Measurements from ENCODE around the gene CCNK.

CCNK gene

DNA sequence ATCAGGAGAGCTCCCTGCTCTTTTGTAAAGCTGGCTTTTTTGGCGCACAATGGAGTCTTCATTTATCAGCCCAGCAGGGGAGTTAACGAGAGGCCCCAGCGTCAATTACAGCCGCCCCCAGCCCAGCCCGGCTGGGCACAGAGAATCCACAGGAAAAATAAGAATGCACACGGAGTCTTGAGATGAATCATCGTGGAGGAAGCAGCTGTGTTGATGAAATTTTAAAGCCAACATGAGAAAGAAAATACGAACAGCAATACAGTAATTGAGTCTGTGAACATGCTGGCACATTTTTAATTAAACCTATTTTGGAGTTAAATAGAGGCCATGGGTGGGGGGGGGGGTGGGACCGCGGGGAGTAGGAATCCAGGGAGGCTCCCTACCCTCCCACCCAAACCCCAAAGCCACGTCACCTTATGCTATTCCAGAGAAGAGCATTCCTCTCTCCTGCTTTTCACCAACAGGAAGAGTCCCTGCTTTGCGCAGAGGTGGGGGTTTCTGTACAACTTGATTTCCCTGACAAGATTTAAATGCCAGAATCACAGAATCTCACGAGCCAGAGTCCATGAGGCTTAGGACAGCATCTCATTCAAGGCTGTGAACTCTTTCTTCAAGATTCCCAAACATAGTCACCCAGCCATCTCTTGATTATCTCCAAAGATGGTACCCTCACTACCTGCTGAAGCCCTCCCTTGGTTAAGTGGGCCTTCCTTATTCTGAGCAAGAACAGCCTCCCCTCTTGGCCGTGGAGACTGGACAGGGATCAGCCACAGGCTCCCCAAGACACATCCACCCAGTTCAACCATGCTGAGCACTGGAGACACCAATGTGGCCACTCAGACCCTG is 50.3 kb downstream of the CCNK start:
- in situ Hi-C loops (cut with MboI; ENCODE audit: low sequenced_read_pairs) = no loop called here

DNA sequence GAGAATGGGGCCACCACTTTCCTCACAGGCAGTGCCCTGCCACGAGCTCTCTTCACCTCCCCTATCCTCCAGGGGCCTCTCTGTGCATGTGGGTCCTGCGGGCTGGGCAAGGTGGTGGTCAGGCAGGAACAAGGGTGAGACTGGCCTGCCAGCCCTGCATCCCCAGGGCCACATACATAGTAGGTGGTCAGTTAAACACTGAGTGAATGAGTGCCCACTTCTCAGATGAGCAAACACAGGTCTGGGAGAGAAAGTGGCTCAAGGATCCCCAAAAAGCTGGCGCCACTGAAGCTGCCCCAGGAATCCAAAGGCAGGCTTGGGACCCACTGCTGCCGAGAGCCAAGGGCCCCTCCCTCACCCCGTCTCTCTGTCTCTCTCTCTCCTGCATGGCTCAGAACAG is 51.1 kb downstream of the CCNK start:
- in situ Hi-C loops (cut with MboI; ENCODE audit: low sequenced_read_pairs) = no loop called here

DNA sequence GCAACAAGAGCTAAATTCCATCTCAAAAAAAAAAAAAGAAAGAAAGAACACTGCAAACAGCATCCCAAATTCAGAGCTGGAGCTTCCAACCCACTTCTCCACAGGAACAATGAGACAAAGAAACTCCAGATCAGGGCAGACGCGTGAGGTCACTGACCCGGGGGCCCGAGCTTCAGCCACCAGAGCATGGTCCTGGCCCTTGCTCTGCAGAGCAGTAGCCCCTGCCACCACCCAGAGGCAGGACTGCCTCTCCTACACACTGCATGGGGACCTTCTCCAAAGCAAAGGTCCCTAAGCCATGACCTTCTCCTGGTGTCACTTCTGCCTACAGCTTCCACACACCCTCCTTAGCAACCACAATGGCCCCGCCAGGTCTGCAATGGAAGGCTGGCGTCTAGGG is 53.1 kb downstream of the CCNK start:
- in situ Hi-C loops (cut with MboI; ENCODE audit: low sequenced_read_pairs) = no loop called here

DNA sequence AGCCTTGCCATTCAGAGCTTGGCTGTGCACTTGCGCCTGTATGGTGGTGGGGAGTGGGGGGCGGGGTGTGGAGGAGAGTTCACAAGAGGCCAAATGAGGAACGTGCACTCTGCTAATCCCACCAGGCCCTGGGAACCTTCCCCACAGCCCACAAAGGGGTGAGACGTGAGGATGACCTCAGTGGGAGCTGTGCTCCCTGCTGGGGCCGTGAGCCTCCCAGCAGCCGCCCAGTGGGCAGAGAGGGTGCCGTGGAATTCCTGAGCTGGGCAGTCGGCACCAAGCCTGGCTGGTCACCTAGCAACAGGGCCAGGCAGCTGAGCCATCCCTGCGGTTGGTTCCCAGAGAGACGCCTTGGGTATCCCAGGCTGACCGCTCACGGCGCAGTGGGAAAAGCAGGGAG is 53.7 kb downstream of the CCNK start:
- in situ Hi-C loops (cut with MboI; ENCODE audit: low sequenced_read_pairs) = no loop called here

DNA sequence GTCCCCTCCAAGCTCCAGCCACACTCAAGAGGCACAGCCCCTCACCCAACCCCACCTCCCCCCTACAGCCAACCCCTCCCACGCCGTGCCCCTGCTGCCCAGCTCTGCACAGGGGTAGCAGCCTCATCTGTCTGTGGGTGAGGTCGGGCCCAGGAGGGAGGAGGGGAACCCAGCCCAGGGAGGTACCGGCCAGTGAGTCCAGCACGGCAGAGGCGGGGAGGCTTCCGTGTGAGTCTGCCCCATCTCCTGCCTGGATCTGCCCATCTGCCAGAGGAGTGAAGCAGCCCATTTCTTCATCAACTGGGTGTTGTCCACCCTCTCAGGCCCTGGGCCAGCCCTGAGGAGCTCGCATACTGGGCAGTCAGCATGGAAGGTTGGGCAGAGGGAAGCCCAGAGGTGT is 54.2 kb downstream of the CCNK start:
- in situ Hi-C loops (cut with MboI; ENCODE audit: low sequenced_read_pairs) = no loop called here

DNA sequence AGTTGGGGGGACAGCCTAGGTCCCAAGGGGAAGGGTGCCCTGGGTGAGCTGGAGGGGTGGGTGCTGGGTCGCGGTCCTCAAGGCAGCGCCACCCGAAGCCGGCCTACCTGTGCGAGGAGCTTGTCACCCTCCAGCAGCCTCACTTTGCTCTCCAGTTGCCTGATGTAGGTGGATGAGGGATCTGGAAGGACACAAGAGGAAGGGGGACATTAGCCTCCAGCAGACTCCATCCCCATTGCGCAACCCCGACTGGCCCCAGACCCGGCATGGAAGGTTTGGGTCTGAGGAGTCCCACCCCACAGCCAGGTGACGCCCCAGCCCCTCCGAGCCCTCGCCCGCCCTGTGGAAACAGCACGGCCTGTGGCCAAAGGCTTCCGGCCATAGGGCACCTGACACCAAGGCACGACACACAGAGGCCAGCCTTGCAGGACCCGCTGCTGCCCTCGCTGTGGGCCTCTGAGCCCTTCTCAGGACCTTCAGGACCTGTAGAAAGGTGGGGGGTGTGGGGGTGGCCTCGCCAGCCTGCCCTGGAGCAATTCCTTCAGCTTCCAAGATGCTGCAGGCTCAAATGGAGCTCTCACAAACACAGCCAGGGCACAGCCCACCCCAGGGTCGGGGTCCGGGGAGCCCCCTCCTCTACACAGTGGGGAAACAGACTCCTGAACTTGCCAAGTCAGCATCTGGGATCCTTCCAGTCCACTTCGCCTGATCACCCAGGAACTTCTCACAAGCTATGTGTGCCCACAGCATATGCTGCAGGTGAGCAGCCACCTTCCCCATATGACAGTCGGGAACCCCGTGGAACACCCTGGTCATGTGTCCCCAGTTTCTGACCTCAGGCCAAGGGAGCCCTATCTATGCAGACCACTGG is 54.9 kb downstream of the CCNK start:
- in situ Hi-C loops (cut with MboI; ENCODE audit: low sequenced_read_pairs) = no loop called here

DNA sequence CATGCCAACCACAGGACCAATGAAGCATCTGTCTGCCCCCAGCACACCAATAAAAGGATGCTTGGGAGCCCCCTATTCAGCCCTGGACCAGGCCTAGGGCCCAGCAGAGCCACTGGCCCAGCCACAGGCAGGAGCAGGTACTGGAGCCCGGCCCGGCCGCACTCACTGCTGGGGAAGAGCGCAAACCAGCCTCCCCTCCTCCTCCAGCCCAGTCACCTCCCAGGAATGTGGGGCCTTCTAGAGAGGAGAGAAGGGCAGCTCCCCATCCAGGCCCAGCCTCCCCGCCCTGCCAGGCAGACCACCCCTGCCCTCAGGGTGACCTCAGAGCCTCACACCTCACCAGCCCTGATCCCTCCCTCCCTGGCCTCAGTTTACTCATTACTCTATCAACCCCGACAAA is 56.2 kb downstream of the CCNK start:
- in situ Hi-C loops (cut with MboI; ENCODE audit: low sequenced_read_pairs) = no loop called here

DNA sequence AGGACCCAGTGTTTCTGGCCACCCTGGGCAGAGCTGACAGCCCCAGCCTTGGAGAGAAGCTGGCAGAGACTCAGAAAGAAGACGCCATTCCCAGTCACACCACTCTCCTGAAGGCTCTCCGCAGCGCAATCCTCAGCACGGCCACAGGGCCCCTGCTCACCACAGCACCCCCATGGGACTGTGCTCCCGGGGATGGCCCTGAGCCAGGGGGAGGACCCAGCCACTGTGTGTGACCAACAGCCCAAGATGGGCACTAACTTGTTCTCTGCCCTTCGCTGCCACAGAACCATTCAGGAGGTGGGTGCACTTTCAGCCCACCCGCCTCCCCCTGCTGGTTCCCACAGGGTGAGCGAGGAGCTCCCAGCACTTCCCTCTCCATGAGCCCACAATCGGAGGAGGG is 57.1 kb downstream of the CCNK start:
- in situ Hi-C loops (cut with MboI; ENCODE audit: low sequenced_read_pairs) = no loop called here

DNA sequence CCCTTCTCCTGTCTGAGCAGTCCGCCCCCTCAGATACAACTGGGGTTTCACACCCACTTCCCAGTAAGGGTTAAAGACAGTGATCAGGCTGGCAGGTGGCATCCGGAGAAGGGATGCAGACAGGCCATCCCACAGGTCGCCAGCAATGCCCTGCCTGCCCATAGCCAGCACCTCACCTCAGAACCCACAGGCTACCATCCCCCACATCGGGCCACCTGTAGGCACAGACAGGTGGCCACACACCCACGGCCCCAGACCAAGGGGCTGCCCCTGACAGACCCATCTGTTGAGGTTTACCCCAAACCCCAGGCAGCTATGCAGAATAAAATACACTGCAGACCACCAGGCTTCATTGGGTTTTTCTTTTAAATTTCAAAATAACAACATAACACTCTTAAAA is 57.5 kb downstream of the CCNK start:
- in situ Hi-C loops (cut with MboI; ENCODE audit: low sequenced_read_pairs) = no loop called here

DNA sequence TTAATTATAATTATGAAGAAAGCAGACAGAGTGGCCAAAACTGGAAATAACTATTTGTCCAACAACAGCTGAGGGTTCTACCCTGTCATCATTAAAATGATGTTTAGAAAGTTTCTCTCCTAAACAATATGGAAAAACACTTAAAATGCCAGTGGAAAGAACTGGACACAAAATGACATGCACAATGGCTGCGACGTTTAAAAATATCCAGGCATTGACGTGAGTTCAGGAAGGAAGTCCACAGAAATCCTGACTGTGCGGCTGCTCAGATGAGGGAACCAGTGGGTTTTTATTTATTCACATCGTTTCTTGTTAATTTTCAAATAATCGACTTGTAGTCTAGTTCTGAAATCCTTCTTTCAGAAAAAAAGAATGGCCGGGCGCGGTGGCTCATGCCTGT is 58.3 kb downstream of the CCNK start:
- in situ Hi-C loops (cut with MboI; ENCODE audit: low sequenced_read_pairs) = no loop called here

DNA sequence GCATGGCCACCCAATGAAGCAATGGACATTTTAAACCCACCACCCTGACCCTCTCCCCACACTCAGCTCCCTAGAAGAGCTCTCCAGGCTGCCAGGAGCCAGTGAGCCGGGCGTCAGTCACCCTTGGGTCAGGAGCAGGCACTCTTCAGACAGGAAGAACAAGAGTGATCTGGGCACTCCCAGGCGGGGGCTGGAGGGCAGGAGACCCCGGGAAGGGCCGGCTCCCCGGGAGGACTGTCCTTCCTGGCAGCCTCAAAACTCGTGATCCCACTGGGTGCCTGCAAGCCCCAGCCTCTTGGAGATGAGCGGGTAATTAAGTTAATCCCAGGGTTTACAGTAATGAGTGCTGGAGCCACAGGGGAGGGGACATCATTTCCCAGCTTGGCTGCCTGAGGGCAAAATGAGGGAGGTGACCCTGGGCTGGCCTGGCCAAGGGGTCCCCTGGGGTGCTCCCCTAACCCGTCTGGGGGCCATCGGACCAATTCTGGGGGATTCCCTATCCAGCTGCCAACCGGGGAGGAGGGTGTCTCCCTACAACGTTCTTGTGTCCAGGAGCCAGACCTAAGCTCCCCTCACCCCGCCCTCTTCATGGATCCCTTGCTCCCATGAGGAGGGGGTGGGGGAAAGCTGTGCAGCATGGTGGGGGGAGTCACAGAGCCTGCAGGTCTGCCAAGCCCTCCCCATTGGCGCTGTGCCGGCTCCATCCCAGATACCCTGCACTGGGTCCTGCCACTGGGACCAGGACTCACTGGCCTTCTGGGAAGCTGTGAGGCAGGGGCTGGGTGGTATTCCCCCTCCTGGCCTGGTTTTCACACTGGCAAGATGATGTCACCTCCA is 59.2 kb downstream of the CCNK start:
- in situ Hi-C loops (cut with MboI; ENCODE audit: low sequenced_read_pairs) = no loop called here

DNA sequence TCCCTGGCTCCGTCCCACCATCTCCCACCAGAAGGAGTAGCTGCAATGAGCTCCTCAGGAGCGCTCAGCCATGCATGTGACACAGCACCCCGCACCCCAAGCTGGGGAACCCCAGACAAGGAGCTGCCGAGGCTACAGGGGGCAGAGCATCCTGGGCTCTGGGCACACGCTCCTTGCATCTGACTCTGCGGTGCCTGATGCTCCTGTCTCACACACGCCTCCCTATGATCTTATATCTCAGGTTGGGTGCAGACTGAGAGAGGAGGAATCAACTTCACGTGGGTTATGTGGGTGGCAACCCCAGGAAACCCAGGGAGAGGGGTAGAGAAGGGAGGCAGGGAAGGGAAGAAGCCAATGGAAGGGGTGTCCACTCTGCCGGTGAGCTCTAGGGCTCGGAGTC is 60.0 kb downstream of the CCNK start:
- in situ Hi-C loops (cut with MboI; ENCODE audit: low sequenced_read_pairs) = no loop called here

DNA sequence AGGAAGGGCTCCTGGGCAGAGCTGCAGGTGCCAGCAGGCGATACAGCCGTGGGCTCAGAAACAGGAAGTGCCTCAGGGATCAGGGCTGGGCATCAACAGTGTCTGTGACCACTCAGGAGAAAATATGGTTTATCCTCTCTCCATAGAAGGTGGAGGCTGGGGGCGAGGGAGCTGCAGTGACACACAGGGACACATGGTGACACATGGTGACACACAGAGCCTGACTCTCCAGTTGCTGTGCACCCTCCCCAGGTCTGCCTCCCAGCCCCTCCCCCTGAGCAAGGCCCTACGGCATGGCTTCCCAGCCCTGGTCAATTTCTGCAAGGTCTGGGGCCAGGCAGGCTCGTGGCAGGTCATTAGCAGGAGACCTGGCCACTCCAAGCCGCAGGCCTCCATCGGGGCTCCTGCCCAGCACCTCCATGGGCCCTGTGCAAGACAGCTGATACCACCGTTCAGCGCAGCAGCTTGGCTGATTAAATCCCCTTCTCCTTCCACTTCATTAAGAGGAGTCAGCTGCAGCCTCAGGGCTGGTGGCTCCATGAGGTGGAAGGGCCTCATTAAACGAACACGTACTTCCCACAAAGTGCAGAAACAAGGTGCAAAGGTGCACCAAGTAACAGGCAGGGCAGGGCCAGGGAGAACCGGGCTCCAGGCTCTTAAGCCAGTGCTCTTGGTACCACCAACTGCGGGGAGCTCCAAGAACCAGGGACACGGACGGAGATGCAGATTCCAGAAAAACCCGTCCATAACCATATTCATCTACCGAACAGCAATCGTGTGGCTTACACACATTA is 60.7 kb downstream of the CCNK start:
- in situ Hi-C loops (cut with MboI; ENCODE audit: low sequenced_read_pairs) = no loop called here

DNA sequence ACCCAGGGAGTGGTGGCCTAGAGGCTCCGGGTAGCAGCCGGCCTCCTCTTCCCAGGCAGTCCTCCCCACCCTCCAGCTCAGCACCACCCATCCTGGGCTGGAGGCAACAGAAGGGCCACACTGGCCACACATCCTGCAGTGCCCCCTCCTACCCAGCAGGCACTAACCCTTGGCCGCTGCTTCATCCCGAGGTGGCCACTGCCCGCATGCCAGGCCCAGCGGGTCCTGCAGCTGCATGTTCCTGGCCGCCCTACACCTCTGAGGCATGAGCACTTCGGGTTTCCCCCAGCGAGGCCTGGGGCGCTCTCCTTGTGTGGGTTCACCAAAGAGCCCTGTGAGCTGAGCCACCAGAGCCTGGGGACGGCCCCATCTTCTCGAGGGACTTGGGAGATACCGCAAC is 61.4 kb downstream of the CCNK start:
- in situ Hi-C loops (cut with MboI; ENCODE audit: low sequenced_read_pairs) = no loop called here

DNA sequence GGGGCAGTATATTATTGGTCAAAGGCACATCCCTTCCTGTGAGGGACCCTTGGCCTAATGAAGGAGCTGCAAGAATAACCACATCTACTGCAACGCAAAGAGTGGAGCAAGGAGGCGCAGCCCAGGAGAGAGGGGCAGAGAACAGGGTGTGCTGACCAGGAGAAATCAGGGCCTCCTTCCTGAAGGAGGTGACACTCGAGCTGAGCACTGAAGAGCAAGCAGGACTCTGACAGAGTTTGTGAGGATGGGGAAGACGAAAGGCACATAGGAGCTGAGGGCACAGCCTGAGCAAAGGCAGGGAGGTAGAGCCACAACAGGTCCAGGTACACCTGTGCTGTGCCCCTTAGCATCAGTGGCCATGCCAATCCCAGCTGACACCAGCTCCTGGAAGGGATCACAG is 62.2 kb downstream of the CCNK start:
- in situ Hi-C loops (cut with MboI; ENCODE audit: low sequenced_read_pairs) = no loop called here

DNA sequence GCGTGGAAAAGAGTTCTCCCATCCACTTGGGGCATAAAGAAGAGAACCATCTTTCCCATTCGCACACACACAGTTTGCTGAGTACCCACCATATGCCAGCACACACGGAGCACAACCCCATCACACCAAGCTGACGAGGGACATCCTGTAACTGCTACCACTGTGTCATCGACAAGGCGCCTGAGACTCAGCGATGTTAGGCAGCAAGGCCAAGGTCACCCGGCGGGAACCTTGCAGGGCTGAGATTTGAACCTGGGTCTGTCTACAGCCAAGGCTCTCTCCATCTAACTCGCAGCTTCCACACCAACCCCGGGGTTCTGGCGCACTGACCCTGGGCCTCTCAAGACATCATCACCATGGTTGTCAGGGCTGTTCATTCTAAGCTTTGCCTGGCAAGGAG is 62.8 kb downstream of the CCNK start:
- in situ Hi-C loops (cut with MboI; ENCODE audit: low sequenced_read_pairs) = no loop called here

DNA sequence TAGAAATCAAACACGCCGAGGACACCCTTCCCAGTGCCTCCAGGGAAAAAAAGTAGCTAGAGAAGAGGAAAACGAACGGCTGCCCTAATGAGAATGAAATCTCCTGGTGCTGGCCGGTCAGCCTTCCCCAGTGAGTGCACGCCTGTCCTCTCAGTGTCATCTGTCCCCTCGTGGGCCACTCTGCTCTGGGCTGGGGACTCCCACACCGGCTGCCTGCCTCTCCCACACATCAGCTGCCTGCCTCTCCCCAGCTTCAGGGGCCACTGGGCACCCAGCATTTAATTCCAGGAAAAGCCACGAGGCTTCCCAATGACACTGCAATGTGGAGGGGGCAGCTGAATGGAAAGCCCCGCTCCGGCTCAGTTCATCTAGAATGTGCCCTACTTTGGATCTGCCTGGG is 63.8 kb downstream of the CCNK start:
- in situ Hi-C loops (cut with MboI; ENCODE audit: low sequenced_read_pairs) = no loop called here

DNA sequence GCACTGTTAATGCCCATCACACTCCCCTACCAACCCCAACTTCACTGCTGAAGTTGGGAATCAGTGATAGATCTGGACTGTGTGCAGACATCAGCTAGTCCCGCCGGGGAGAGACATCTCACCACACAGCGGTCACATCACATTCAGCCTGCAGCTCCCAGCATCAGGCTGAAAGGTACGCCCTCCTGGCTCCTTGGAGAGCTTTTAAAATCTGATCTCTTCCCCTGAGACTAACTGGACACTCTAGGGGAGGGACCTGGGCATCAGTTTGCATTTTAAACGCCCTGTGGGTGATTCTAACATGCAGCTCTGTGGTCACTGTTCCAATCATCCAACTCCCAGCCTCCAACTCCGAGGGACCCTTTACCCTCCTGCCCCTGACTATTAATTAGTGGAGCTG is 64.4 kb downstream of the CCNK start:
- in situ Hi-C loops (cut with MboI; ENCODE audit: low sequenced_read_pairs) = no loop called here

DNA sequence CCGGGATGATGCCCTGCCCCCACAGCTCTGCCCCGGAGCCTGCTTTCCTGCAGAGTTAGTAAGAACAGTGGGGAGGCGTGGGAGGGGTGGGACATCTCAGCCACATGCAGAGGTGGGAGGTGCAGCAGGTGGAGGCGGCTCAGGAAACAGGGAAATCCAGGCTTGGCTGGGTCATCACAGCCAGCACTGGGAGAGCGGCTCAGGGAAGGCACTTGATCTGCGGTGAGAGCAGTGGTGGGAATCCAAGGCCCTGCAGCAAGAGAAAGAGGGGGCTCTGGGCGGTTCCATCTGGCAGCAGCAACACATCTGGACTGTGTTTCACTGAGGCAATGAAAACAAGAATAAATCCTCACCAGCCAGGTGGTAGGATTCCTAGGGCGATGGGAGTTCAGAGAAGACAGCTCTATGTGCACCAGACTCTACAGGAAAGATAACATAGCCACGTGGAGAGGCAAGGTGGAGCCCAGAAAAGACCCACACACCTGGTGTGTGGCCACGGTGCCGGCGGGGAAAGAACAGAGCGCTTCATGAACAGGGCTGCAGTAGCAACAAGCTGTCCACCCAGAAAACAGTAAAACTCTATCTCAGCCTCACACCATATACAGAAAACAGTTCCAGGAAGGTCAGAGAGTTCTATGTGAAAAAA is 65.1 kb downstream of the CCNK start:
- in situ Hi-C loops (cut with MboI; ENCODE audit: low sequenced_read_pairs) = no loop called here

DNA sequence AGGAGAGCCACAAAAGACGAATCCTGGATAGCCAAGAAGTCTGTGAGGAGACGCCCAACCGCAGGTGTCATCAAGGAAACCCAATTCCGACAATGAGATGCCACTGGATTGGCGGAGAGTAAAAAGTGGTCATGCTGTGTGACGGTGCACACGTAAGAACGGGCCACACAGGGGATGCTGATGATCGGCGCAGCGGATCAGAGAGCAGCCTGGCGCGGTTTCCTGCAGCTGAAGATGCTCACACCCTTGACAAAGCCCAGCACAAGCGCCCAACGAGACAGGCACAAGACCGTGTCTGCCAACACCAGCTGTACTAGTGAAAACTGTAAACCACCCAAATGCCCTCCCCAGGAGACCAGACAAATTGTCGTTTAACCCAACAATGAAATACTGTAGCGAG is 67.0 kb downstream of the CCNK start:
- in situ Hi-C loops (cut with MboI; ENCODE audit: low sequenced_read_pairs) = no loop called here
